ENCODE results near the gene EPHA2. TPM values are rescaled to one million over a fixed set of nuclear protein-coding genes. Genes with fewer than 3 reads are reported as not detected.
A peak's percentile ranks its signal among the peaks of the same experiment; 100 is the strongest.
"Not testable (repeated sequence)": the region's sequence is repeated elsewhere in the genome, so short reads cannot be mapped to it uniquely, and the experiment has no call there.

EPHA2 gene
- total RNA-seq, 1 donor, result 21.0 TPM

GRCh38 chr1:16171314-16172151 lies 15.7 kb upstream of the EPHA2 start:
- no peak for DNase-seq (ENCODE audit: insufficient read length, low spot score, missing footprints)
- H3K9me3 ChIP-seq (ENCODE audit: low read depth, low read length), result no peaks in the 10 kb centered on the region
- H3K4me1 ChIP-seq (ENCODE audit: insufficient read depth, low read length), result peaks cover 34% of the 10 kb centered on the region
- no peaks in the 10 kb centered on the region for H4K20me1 ChIP-seq (ENCODE audit: insufficient read depth, low read length)
- no peak overlapping the region for H2AFZ ChIP-seq (ENCODE audit: low read length)
- no peaks in the 10 kb centered on the region for H3K79me2 ChIP-seq (ENCODE audit: insufficient read depth, low read length)
- no peaks in the 10 kb centered on the region for H3K27me3 ChIP-seq (ENCODE audit: insufficient read depth, low read length)
- no peak for TF ChIP-seq CTCF (IDR thresholded peaks at IDR 0.05; ENCODE audit: extremely low read depth, low read depth, low read length)
- no peak overlapping the region for H3K4me3 ChIP-seq (ENCODE audit: insufficient read depth, low read length)
- H3K4me2 ChIP-seq (ENCODE audit: insufficient read depth, low read length), result no peak overlapping the region
- H3K27ac ChIP-seq (ENCODE audit: low read depth, low read length), result no peak overlapping the region
- H3K36me3 ChIP-seq (ENCODE audit: insufficient read depth, low read length), result no peaks in the 10 kb centered on the region

DNA sequence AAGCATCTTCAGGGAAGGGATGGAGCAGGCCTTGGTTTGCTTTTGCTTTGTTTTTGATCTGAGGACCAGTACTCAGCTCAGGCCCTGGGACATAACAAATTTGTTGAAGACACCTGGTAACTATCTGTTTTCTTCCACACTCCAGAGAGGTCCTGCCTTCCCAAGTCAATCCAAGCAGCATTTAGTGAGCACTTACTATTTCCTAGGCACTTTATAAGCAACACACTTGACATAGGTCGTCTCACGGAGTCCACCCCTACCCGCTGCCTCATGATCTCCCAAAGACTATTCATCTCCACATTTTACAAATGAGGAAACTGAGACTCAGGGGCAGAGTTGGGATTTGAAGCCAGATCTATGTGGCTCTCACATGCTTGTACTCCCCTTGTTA lies 14.4 kb upstream of the EPHA2 start:
- H3K4me3 ChIP-seq (ENCODE audit: insufficient read depth, low read length), result no peak overlapping the region
- no peaks in the 10 kb centered on the region for H4K20me1 ChIP-seq (ENCODE audit: insufficient read depth, low read length)
- no peak overlapping the region for H2AFZ ChIP-seq (ENCODE audit: low read length)
- H3K4me1 ChIP-seq (ENCODE audit: insufficient read depth, low read length), result peaks cover 24% of the 10 kb centered on the region
- H3K4me2 ChIP-seq (ENCODE audit: insufficient read depth, low read length), result no peak overlapping the region
- no peak overlapping the region for H3K27ac ChIP-seq (ENCODE audit: low read depth, low read length)
- no peaks in the 10 kb centered on the region for H3K79me2 ChIP-seq (ENCODE audit: insufficient read depth, low read length)
- peak; percentile 64 for DNase-seq (ENCODE audit: insufficient read length, low spot score, missing footprints)
- no peak for TF ChIP-seq CTCF (IDR thresholded peaks at IDR 0.05; ENCODE audit: extremely low read depth, low read depth, low read length)
- H3K27me3 ChIP-seq (ENCODE audit: insufficient read depth, low read length), result no peaks in the 10 kb centered on the region
- no peaks in the 10 kb centered on the region for H3K9me3 ChIP-seq (ENCODE audit: low read depth, low read length)
- no peaks in the 10 kb centered on the region for H3K36me3 ChIP-seq (ENCODE audit: insufficient read depth, low read length)

- peak; percentile 60 for DNase-seq (ENCODE audit: insufficient read length, low spot score, missing footprints)
- H2AFZ ChIP-seq (ENCODE audit: low read length), result no peak overlapping the region
- no peaks in the 10 kb centered on the region for H3K36me3 ChIP-seq (ENCODE audit: insufficient read depth, low read length)
- H3K4me2 ChIP-seq (ENCODE audit: insufficient read depth, low read length), result no peak overlapping the region
- H3K9me3 ChIP-seq (ENCODE audit: low read depth, low read length), result no peaks in the 10 kb centered on the region
- H4K20me1 ChIP-seq (ENCODE audit: insufficient read depth, low read length), result no peaks in the 10 kb centered on the region
- H3K27ac ChIP-seq (ENCODE audit: low read depth, low read length), result no peak overlapping the region
- no peaks in the 10 kb centered on the region for H3K27me3 ChIP-seq (ENCODE audit: insufficient read depth, low read length)
- H3K4me3 ChIP-seq (ENCODE audit: insufficient read depth, low read length), result no peak overlapping the region
- H3K79me2 ChIP-seq (ENCODE audit: insufficient read depth, low read length), result no peaks in the 10 kb centered on the region
- H3K4me1 ChIP-seq (ENCODE audit: insufficient read depth, low read length), result peaks cover 15% of the 10 kb centered on the region
- no peak for TF ChIP-seq CTCF (IDR thresholded peaks at IDR 0.05; ENCODE audit: extremely low read depth, low read depth, low read length)
Observed at GRCh38 chr1:16168622-16169360, 12.9 kb upstream of the EPHA2 start.

DNA sequence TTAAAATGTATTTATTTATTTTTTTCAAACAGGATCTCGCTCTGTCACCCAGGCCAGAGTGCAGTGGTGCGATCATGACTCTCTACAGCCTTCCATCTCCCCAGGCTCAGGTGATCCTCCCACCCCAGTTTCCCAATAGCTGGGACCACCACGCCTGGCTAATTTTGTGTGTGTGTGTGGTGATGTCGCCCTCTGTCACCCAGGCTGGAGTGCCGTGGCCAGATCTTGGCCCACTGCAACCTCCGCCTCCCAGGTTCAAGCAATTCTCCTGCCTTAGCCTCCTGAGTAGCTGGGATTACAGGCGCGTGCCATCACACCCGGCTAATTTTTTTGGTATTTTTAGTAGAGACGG lies 12.3 kb upstream of the EPHA2 start:
- not testable (repeated sequence) for H3K79me2 ChIP-seq (ENCODE audit: insufficient read depth, low read length); H2AFZ ChIP-seq (ENCODE audit: low read length); H4K20me1 ChIP-seq (ENCODE audit: insufficient read depth, low read length); H3K4me1 ChIP-seq (ENCODE audit: insufficient read depth, low read length); H3K27me3 ChIP-seq (ENCODE audit: insufficient read depth, low read length); H3K4me3 ChIP-seq (ENCODE audit: insufficient read depth, low read length); DNase-seq (ENCODE audit: insufficient read length, low spot score, missing footprints); H3K9me3 ChIP-seq (ENCODE audit: low read depth, low read length); H3K36me3 ChIP-seq (ENCODE audit: insufficient read depth, low read length); H3K27ac ChIP-seq (ENCODE audit: low read depth, low read length)
- H3K4me2 ChIP-seq (ENCODE audit: insufficient read depth, low read length), result peak overlapping the region; percentile 73

All from osteoblast (primary cell).